ENCODE results near the gene PLCL1.

Gene PLCL1

GRCh38 chr2:197954328-197954727 lies 149.9 kb downstream of the PLCL1 start:
- ATAC-seq: no peak
- Mint-ChIP-seq H3K9me3 (no peaks in the 10 kb centered on the region), H3K27ac (no peak overlapping the region), H3K4me1 (peaks cover 11% of the 10 kb centered on the region), H3K4me3 (no peak overlapping the region), H3K27me3 (no peaks in the 10 kb centered on the region)
- DNase-seq: no peak

DNA sequence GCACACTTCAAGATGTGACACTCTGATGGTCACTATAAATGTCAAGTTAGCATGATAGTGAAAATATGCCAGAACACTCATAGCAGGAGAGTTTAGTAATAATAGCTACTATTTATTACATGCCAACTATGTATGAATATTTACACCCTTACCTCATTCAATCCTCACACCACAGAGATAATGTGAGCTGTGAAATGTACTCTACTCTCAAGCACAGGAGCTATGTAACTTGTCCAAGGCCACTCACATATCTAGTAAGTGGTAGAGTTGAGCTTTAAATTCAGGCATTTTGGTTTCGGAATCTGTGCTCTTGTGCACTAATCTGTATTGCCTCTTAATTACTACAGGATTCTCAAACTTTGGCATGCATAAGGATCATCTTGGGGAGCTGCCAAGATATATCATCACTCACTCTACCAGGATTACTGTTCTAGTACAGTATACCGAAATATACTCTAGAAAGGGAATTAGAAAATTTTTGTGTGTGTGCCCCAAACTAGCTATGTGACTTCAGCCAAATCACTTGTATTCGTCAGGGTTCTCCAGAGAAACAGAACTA lies 154.3 kb downstream of the PLCL1 start:
- no peak overlapping the region for H3K27ac Mint-ChIP-seq
- DNase-seq (no peak), ATAC-seq (no peak)
- no peaks in the 10 kb centered on the region for H3K27me3 Mint-ChIP-seq
- no peak overlapping the region for H3K4me3 Mint-ChIP-seq
- peaks cover 0 to 8% of the 10 kb centered on the region in 2 donors for H3K9me3 Mint-ChIP-seq
- peaks cover 11% of the 10 kb centered on the region for H3K4me1 Mint-ChIP-seq

- H3K4me1 Mint-ChIP-seq: peaks cover 5% of the 10 kb centered on the region
- no peaks in the 10 kb centered on the region for H3K27me3 Mint-ChIP-seq
Measured at GRCh38 chr2:197959383-197959782, 155.0 kb downstream of the PLCL1 start.

GRCh38 chr2:197960786-197961185 lies 156.4 kb downstream of the PLCL1 start:
- Mint-ChIP-seq H3K4me3 (no peak overlapping the region), H3K4me1 (no peaks in the 10 kb centered on the region), H3K27me3 (no peaks in the 10 kb centered on the region), H3K27ac (no peak overlapping the region), H3K9me3 (peaks cover 7 to 29% of the 10 kb centered on the region in 2 donors)
- no peak for DNase-seq
- ATAC-seq: no peak

More at GRCh38 chr2:197959383-197959782, 155.0 kb downstream of the PLCL1 start:
- H3K9me3 Mint-ChIP-seq: peaks cover 0 to 15% of the 10 kb centered on the region in 2 donors
- no peak overlapping the region for H3K4me3 Mint-ChIP-seq
- ATAC-seq (no peak), DNase-seq (no peak)
- no peak overlapping the region for H3K27ac Mint-ChIP-seq

GRCh38 chr2:197964720-197965119 lies 160.3 kb downstream of the PLCL1 start:
- H3K4me1 Mint-ChIP-seq: peaks cover 7% of the 10 kb centered on the region
- ATAC-seq (no peak), DNase-seq (no peak)
- no peak overlapping the region for H3K27ac Mint-ChIP-seq
- peaks cover 7 to 35% of the 10 kb centered on the region in 2 donors for H3K9me3 Mint-ChIP-seq
- H3K27me3 Mint-ChIP-seq: no peaks in the 10 kb centered on the region
- no peak overlapping the region for H3K4me3 Mint-ChIP-seq

DNA sequence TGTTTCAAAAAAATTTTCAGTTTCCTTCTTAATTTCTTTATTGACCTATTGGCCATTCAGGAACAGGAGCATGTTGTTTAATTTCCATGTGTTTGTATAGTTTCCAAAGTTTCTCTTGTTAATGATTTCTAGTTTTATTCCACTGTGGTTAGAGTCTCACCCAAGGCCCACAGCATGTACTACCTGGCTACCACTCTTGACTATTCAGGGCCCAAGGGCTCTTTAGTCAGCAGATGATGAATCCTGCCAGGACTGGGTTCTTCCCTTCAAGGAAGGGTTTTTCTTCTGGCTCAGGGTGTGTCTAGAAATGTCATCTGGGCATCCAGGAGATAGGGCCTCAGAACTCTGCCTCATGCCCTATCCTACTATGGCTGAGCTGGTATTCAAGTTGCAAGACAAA lies 161.4 kb downstream of the PLCL1 start:
- H3K4me1 Mint-ChIP-seq: peaks cover 7% of the 10 kb centered on the region
- no peaks in the 10 kb centered on the region for H3K27me3 Mint-ChIP-seq
- H3K4me3 Mint-ChIP-seq: no peak overlapping the region
- no peak for DNase-seq
- ATAC-seq: no peak
- no peak overlapping the region for H3K27ac Mint-ChIP-seq
- H3K9me3 Mint-ChIP-seq: peaks cover 7 to 35% of the 10 kb centered on the region in 2 donors

GRCh38 chr2:197969391-197969893 lies 165.0 kb downstream of the PLCL1 start:
- Mint-ChIP-seq H3K9me3 (peaks cover 7 to 19% of the 10 kb centered on the region in 2 donors), H3K4me1 (peaks cover 7% of the 10 kb centered on the region), H3K4me3 (no peak overlapping the region), H3K27me3 (no peaks in the 10 kb centered on the region), H3K27ac (peak overlapping the region; percentile 15 to 19)
- DNase-seq (no peak), ATAC-seq (peak; percentile 69)

DNA sequence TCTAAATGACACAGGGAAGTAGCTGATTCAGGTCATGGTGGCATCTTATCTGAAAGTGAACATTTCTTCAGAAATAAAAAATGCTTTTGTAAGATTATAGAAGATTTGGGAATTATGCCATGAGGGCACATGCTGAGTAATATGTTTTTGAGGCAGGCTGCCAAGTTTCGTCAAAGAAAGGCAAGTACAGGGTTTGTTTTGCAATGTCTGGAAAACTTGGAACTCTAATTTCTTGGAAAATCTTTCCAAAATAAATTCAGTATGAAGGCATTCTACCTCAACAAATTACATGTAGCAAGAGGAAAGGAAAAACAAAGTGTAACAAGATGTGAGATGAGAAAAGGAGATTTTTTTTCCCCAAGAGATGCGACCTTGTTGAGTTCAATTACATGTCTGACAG lies 167.7 kb downstream of the PLCL1 start:
- peaks cover 7% of the 10 kb centered on the region for H3K4me1 Mint-ChIP-seq
- no peaks in the 10 kb centered on the region for H3K9me3 Mint-ChIP-seq
- ATAC-seq: no peak
- no peaks in the 10 kb centered on the region for H3K27me3 Mint-ChIP-seq
- H3K27ac Mint-ChIP-seq: no peak overlapping the region
- no peak for DNase-seq
- no peak overlapping the region for H3K4me3 Mint-ChIP-seq

GRCh38 chr2:197972587-197972986 lies 168.2 kb downstream of the PLCL1 start:
- Mint-ChIP-seq H3K9me3 (no peaks in the 10 kb centered on the region), H3K27me3 (no peaks in the 10 kb centered on the region), H3K4me1 (peaks cover 7% of the 10 kb centered on the region), H3K4me3 (no peak overlapping the region), H3K27ac (no peak overlapping the region)
- no peak for ATAC-seq
- DNase-seq: no peak

- ATAC-seq: no peak
- peaks cover 7% of the 10 kb centered on the region for H3K4me1 Mint-ChIP-seq
- H3K9me3 Mint-ChIP-seq: no peaks in the 10 kb centered on the region
- H3K27me3 Mint-ChIP-seq: no peaks in the 10 kb centered on the region
- no peak for DNase-seq
- H3K27ac Mint-ChIP-seq: no peak overlapping the region
- H3K4me3 Mint-ChIP-seq: no peak overlapping the region
Measured at GRCh38 chr2:197973772-197974171, 169.4 kb downstream of the PLCL1 start.

GRCh38 chr2:197975931-197976519 lies 171.6 kb downstream of the PLCL1 start:
- no peak for DNase-seq
- no peak for ATAC-seq
- Mint-ChIP-seq H3K27ac (no peak overlapping the region), H3K4me3 (no peak overlapping the region), H3K9me3 (no peaks in the 10 kb centered on the region), H3K27me3 (no peaks in the 10 kb centered on the region), H3K4me1 (no peaks in the 10 kb centered on the region)

- ATAC-seq (no peak), DNase-seq (no peak)
- no peaks in the 10 kb centered on the region for H3K9me3 Mint-ChIP-seq
- H3K4me1 Mint-ChIP-seq: no peaks in the 10 kb centered on the region
- H3K27me3 Mint-ChIP-seq: no peaks in the 10 kb centered on the region
- no peak overlapping the region for H3K27ac Mint-ChIP-seq
- no peak overlapping the region for H3K4me3 Mint-ChIP-seq
Measured at GRCh38 chr2:197978971-197979370, 174.6 kb downstream of the PLCL1 start.

DNA sequence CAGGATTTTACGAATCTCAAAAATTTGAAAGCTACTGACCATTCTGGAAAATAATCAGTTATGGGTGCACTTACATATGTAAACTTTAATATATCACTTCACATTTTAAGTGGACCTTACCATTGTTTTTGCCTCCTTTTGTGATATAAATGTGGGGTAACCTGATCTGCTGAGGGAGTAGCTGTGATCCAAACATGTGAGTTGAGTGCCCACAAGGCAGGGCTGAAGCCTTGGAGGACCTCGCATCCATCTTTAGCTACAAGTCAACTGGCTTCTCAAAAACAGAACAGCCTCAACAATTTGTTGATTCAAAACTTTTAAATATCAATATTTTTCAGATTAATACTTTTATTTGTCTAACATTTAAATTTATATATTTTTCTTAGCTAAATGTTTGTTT lies 178.2 kb downstream of the PLCL1 start:
- Mint-ChIP-seq H3K27ac (no peak overlapping the region), H3K27me3 (no peaks in the 10 kb centered on the region), H3K4me1 (no peaks in the 10 kb centered on the region), H3K9me3 (no peaks in the 10 kb centered on the region), H3K4me3 (no peak overlapping the region)
- no peak for ATAC-seq
- DNase-seq: no peak

DNA sequence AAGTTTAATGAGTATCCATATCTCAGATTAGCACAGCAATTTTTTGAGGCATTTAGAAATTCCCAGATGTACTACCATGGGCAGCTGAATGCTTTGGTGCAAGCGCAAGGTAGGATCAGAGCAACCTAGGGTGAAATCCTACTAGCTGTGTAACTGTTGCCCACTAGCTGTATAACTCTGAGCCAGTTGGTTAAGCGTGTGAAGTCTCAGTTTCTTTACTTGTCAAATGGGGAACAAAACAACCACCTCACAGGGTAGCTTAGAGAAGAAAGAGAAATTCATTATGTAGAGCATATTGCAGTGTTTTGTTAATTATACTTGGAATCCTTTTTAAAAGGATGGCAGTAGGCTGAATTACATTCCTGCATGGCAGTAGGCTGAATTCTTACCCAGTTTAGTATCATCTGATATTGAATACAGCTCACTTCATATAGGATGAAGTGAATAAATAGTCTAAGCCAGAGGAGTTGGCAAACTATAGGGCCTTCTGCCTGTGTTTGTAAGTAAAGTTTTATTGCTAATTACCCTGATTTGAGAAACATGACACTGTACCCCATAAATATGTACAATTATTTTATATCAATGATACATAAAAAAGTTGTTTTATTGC lies 180.7 kb downstream of the PLCL1 start:
- Mint-ChIP-seq H3K4me3 (no peak overlapping the region), H3K9me3 (peaks cover 2 to 9% of the 10 kb centered on the region in 2 donors)

GRCh38 chr2:197986977-197987376 lies 182.6 kb downstream of the PLCL1 start:
- DNase-seq: no peak
- no peak for ATAC-seq
- H3K27ac Mint-ChIP-seq: peak overlapping the region in 1 of 2 donors; percentile 29

More for the DNA sequence above, 180.7 kb downstream of the PLCL1 start:
- no peaks in the 10 kb centered on the region for H3K27me3 Mint-ChIP-seq
- no peaks in the 10 kb centered on the region for H3K4me1 Mint-ChIP-seq
- H3K27ac Mint-ChIP-seq: no peak overlapping the region
- no peak for ATAC-seq
- no peak for DNase-seq

GRCh38 chr2:197990356-197990755 lies 186.0 kb downstream of the PLCL1 start:
- no peak overlapping the region for H3K27ac Mint-ChIP-seq
- peaks cover 10 to 21% of the 10 kb centered on the region in 2 donors for H3K9me3 Mint-ChIP-seq
- no peak for DNase-seq
- no peaks in the 10 kb centered on the region for H3K27me3 Mint-ChIP-seq
- no peak for ATAC-seq
- peaks cover 15% of the 10 kb centered on the region for H3K4me1 Mint-ChIP-seq
- H3K4me3 Mint-ChIP-seq: no peak overlapping the region

More at GRCh38 chr2:197986977-197987376, 182.6 kb downstream of the PLCL1 start:
- Mint-ChIP-seq H3K27me3 (no peaks in the 10 kb centered on the region), H3K4me1 (no peaks in the 10 kb centered on the region), H3K9me3 (peaks cover 10 to 21% of the 10 kb centered on the region in 2 donors), H3K4me3 (no peak overlapping the region)

Data from stimulated activated naive CD8-positive, alpha-beta T cell treated with anti-CD3 and anti-CD28 coated beads, Interleukin-15, amount 100 ng/mL, for 72 hours (primary cell).